ENCODE results near the gene LGALS3BP. TPM values are rescaled to one million over a fixed set of nuclear protein-coding genes. Genes with fewer than 3 reads are reported as not detected.
A peak's percentile ranks its signal among the peaks of the same experiment; 100 is the strongest.

Gene LGALS3BP
- total and polyA plus RNA-seq, 2 of the 13 experiments (the other 11 are each of a cell fraction or from before 2014, with no cell fraction given), result 137 to 332 TPM

- TF ChIP-seq, protein P1, sequence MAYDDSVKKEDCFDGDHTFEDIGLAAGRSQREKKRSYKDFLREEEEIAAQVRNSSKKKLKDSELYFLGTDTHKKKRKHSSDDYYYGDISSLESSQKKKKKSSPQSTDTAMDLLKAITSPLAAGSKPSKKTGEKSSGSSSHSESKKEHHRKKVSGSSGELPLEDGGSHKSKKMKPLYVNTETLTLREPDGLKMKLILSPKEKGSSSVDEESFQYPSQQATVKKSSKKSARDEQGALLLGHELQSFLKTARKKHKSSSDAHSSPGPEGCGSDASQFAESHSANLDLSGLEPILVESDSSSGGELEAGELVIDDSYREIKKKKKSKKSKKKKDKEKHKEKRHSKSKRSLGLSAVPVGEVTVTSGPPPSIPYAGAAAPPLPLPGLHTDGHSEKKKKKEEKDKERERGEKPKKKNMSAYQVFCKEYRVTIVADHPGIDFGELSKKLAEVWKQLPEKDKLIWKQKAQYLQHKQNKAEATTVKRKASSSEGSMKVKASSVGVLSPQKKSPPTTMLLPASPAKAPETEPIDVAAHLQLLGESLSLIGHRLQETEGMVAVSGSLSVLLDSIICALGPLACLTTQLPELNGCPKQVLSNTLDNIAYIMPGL (CRISPR knock-in tag; IDR thresholded peaks at IDR 0.05; ENCODE audit: borderline replicate concordance in 1 of 2, low read depth in 1 of 2), result peak in 1 of 2 experiments; percentile 38; a peak in 2 of 4 replicates
- TF ChIP-seq ZNF136 (CRISPR knock-in tag; IDR thresholded peaks at IDR 0.05; ENCODE audit: low read depth) (no peak), MAX (IDR thresholded peaks at IDR 0.05) (peak; percentile 32; the same call in 1 of the 2 replicates), RARG (CRISPR knock-in tag; IDR thresholded peaks at IDR 0.05; ENCODE audit: low read depth) (no peak), AGO2 (optimal IDR thresholded peaks at IDR 0.05; ENCODE audit: low read depth, low read length) (no peak), EHMT2 (IDR thresholded peaks at IDR 0.05; ENCODE audit: borderline replicate concordance, low read depth, low read length) (no peak), SMARCE1 (IDR thresholded peaks at IDR 0.05; ENCODE audit: borderline replicate concordance) (no peak), ZNF180 (CRISPR knock-in tag; IDR thresholded peaks at IDR 0.05; ENCODE audit: borderline replicate concordance, low read depth) (no peak), PITX1 (CRISPR knock-in tag; IDR thresholded peaks at IDR 0.05) (no peak), MYC (CRISPR knock-in tag; IDR thresholded peaks at IDR 0.05; ENCODE audit: borderline replicate concordance) (no peak), XRCC5 (optimal IDR thresholded peaks at IDR 0.05; ENCODE audit: low read length) (no peak), PAX8 (CRISPR knock-in tag; IDR thresholded peaks at IDR 0.05; ENCODE audit: borderline replicate concordance) (no peak), MTERF4 (CRISPR knock-in tag; IDR thresholded peaks at IDR 0.05) (no peak)
- TF ChIP-seq, protein P2, sequence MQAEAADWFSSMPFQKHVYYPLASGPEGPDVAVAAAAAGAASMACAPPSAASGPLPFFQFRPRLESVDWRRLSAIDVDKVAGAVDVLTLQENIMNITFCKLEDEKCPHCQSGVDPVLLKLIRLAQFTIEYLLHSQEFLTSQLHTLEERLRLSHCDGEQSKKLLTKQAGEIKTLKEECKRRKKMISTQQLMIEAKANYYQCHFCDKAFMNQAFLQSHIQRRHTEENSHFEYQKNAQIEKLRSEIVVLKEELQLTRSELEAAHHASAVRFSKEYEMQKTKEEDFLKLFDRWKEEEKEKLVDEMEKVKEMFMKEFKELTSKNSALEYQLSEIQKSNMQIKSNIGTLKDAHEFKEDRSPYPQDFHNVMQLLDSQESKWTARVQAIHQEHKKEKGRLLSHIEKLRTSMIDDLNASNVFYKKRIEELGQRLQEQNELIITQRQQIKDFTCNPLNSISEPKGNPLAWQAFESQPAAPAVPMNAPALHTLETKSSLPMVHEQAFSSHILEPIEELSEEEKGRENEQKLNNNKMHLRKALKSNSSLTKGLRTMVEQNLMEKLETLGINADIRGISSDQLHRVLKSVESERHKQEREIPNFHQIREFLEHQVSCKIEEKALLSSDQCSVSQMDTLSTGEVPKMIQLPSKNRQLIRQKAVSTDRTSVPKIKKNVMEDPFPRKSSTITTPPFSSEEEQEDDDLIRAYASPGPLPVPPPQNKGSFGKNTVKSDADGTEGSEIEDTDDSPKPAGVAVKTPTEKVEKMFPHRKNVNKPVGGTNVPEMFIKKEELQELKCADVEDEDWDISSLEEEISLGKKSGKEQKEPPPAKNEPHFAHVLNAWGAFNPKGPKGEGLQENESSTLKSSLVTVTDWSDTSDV (CRISPR knock-in tag; IDR thresholded peaks at IDR 0.05), result no peak
- TF ChIP-seq, protein P3, sequence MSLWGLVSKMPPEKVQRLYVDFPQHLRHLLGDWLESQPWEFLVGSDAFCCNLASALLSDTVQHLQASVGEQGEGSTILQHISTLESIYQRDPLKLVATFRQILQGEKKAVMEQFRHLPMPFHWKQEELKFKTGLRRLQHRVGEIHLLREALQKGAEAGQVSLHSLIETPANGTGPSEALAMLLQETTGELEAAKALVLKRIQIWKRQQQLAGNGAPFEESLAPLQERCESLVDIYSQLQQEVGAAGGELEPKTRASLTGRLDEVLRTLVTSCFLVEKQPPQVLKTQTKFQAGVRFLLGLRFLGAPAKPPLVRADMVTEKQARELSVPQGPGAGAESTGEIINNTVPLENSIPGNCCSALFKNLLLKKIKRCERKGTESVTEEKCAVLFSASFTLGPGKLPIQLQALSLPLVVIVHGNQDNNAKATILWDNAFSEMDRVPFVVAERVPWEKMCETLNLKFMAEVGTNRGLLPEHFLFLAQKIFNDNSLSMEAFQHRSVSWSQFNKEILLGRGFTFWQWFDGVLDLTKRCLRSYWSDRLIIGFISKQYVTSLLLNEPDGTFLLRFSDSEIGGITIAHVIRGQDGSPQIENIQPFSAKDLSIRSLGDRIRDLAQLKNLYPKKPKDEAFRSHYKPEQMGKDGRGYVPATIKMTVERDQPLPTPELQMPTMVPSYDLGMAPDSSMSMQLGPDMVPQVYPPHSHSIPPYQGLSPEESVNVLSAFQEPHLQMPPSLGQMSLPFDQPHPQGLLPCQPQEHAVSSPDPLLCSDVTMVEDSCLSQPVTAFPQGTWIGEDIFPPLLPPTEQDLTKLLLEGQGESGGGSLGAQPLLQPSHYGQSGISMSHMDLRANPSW (CRISPR knock-in tag; IDR thresholded peaks at IDR 0.05; ENCODE audit: borderline replicate concordance), result no peak
- TF ChIP-seq, protein P4, sequence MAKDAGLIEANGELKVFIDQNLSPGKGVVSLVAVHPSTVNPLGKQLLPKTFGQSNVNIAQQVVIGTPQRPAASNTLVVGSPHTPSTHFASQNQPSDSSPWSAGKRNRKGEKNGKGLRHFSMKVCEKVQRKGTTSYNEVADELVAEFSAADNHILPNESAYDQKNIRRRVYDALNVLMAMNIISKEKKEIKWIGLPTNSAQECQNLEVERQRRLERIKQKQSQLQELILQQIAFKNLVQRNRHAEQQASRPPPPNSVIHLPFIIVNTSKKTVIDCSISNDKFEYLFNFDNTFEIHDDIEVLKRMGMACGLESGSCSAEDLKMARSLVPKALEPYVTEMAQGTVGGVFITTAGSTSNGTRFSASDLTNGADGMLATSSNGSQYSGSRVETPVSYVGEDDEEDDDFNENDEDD (CRISPR knock-in tag; IDR thresholded peaks at IDR 0.05; ENCODE audit: borderline replicate concordance), result peak; percentile 31; the same call in 1 of the 2 replicates
- TF ChIP-seq, protein P5, sequence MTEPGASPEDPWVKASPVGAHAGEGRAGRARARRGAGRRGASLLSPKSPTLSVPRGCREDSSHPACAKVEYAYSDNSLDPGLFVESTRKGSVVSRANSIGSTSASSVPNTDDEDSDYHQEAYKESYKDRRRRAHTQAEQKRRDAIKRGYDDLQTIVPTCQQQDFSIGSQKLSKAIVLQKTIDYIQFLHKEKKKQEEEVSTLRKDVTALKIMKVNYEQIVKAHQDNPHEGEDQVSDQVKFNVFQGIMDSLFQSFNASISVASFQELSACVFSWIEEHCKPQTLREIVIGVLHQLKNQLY (CRISPR knock-in tag; IDR thresholded peaks at IDR 0.05), result no peak
These were observed 6.4 kb upstream of the LGALS3BP start (continued) for GRCh38 chr17:78986048-78986648.

Measured in HepG2 (cell line).